Colonic mucosa (tissue), 4 donors: ENCODE data around the gene KLHL5. TPM values are rescaled to one million over a fixed set of nuclear protein-coding genes. Genes with fewer than 3 reads are reported as not detected.

Experiments used
- DNase-seq: peaks from one replicate; pipeline ENCODE4 v3.0.0-alpha.2; 2020
- H3K27ac ChIP-seq: fragments of 200-600 bp; one replicate; pipeline ENCODE4 v1.8.0; 2021
- H3K27me3 ChIP-seq: fragments of 200-600 bp; one replicate; pipeline ENCODE4 v1.8.0; 2021
- H3K36me3 ChIP-seq: fragments of 200-600 bp; one replicate; pipeline ENCODE4 v1.8.0; 2021
- H3K4me1 ChIP-seq: fragments of 200-600 bp; one replicate; pipeline ENCODE4 v1.8.0; 2021; ENCODE audit warnings: mild to moderate bottlenecking
- H3K4me3 ChIP-seq: fragments of 200-600 bp; one replicate; pipeline ENCODE4 v1.8.0; 2021
- H3K9ac ChIP-seq, 2 donors: one replicate each; pipeline ENCODE4 v1.7.0; 2013; ENCODE audit warnings: control low read depth in 2 of 2, low read depth in 2 of 2, low read length in 2 of 2
- H3K9me3 ChIP-seq: fragments of 200-600 bp; one replicate; pipeline ENCODE4 v1.8.0; 2021
- CTCF ChIP-seq: fragments of 200-600 bp; IDR thresholded peaks from one replicate; pipeline ENCODE4 v1.8.0; 2022; ENCODE audit warnings: antibody characterized with exemption, mild to moderate bottlenecking
- intact Hi-C: fragments of 100-400 bp; cut with DNase I; formaldehyde crosslinking; loops from one replicate; pipeline ENCODE4 v1.14.1; 2022
- total RNA-seq, 2 donors: library from RNA; stranded (reverse); fragmentation: NEBNext Ultra II Directional in 1 of 2; extraction: Animal tissue kit (Norgen Biotek cat#: 25700) in 1 of 2; gene quantifications; one replicate each; pipeline ENCODE4 v1.2.1, GENCODE V29; 2021
- donor health status: healthy.
- donor health status: DM: no; HTN: no; CAD: no.
- donor health status: DM: no; HTN: no; CAD: no.

The KLHL5 gene
- total RNA-seq, 2 donors from 2014 or later = 2.6 to 19.1 TPM

- intact Hi-C loops = no loop called here
- H3K9ac ChIP-seq = no peak overlapping the region
- H3K4me1 ChIP-seq = no peaks in the 10 kb centered on the region
- no peaks in the 10 kb centered on the region for H3K9me3 ChIP-seq
- H3K27ac ChIP-seq = no peak overlapping the region
- DNase-seq = no peak
- H3K36me3 ChIP-seq = no peaks in the 10 kb centered on the region
- no peaks in the 10 kb centered on the region for H3K27me3 ChIP-seq
- H3K4me3 ChIP-seq = no peak overlapping the region
- no peak for TF ChIP-seq CTCF
Measured at GRCh38 chr4:39118034-39118658, 56.1 kb downstream of the KLHL5 start.

GRCh38 chr4:39120418-39120817, 58.4 kb downstream of the KLHL5 start:
- intact Hi-C loops = no loop called here
- H3K9ac ChIP-seq = no peak overlapping the region
- no peak overlapping the region for H3K4me3 ChIP-seq
- H3K4me1 ChIP-seq = no peaks in the 10 kb centered on the region
- no peaks in the 10 kb centered on the region for H3K9me3 ChIP-seq
- H3K27me3 ChIP-seq = no peaks in the 10 kb centered on the region
- DNase-seq = no peak
- no peak overlapping the region for H3K27ac ChIP-seq
- no peak for TF ChIP-seq CTCF
- no peaks in the 10 kb centered on the region for H3K36me3 ChIP-seq

- H3K27ac ChIP-seq = no peak overlapping the region
- H3K4me1 ChIP-seq = no peaks in the 10 kb centered on the region
- H3K27me3 ChIP-seq = no peaks in the 10 kb centered on the region
- H3K36me3 ChIP-seq = no peaks in the 10 kb centered on the region
- no peaks in the 10 kb centered on the region for H3K9me3 ChIP-seq
- no peak for DNase-seq
- intact Hi-C loops = no loop called here
- TF ChIP-seq CTCF = no peak
- H3K4me3 ChIP-seq = no peak overlapping the region
- H3K9ac ChIP-seq = no peak overlapping the region
Measured at GRCh38 chr4:39124885-39125599, 63.0 kb downstream of the KLHL5 start.

GRCh38 chr4:39125600-39125985, 63.6 kb downstream of the KLHL5 start:
- no peaks in the 10 kb centered on the region for H3K27me3 ChIP-seq
- H3K9me3 ChIP-seq = no peaks in the 10 kb centered on the region
- intact Hi-C loops = no loop called here
- H3K27ac ChIP-seq = no peak overlapping the region
- H3K9ac ChIP-seq = no peak overlapping the region
- TF ChIP-seq CTCF = no peak
- no peak for DNase-seq
- no peaks in the 10 kb centered on the region for H3K36me3 ChIP-seq
- H3K4me1 ChIP-seq = no peaks in the 10 kb centered on the region
- no peak overlapping the region for H3K4me3 ChIP-seq

- Histone ChIP-seq H3K27me3 (no peaks in the 10 kb centered on the region), H3K36me3 (no peaks in the 10 kb centered on the region), H3K9me3 (no peaks in the 10 kb centered on the region), H3K9ac (no peak overlapping the region), H3K27ac (no peak overlapping the region), H3K4me1 (no peaks in the 10 kb centered on the region), H3K4me3 (no peak overlapping the region)
- intact Hi-C loops = no loop called here
- no peak for TF ChIP-seq CTCF
- no peak for DNase-seq
Measured at GRCh38 chr4:39126256-39127095, 64.4 kb downstream of the KLHL5 start.
